Kidney glomerular epithelial cell (primary cell): ENCODE data around the gene CRTAP.
"Not testable (repeated sequence)": the region's sequence is repeated elsewhere in the genome, so short reads cannot be mapped to it uniquely, and the experiment has no call there.

ENCODE experiments used
- DNase-seq: peaks from one replicate; lab custom pipeline; 2025; lab: John Stamatoyannopoulos, UW

CRTAP gene

GRCh38 chr3:33099701-33100100, 14.1 kb upstream of the CRTAP start:
- no peak for DNase-seq

- no peak for DNase-seq
Measured at GRCh38 chr3:33100229-33100628, 13.6 kb upstream of the CRTAP start.

- no peak for DNase-seq
Measured at GRCh38 chr3:33103034-33103433, 10.8 kb upstream of the CRTAP start.

DNA sequence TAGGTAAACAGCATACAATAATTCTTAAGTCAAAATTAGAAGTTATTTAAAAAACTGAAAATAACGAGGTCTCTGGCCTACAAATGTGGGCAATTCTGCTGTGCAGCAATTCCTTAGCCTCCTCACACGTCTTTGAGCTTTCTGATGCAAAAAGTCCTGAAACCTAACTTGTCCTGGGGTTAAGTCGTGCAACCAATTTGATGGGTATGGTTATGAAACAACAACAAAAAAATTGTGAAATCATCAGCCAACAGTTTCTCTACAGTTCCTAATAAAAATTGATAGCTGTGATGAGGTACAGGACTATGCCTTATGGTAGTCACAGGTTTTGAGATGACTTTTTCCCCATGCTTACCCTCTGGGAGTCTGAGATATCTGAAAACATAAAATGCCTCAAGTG, 10.3 kb upstream of the CRTAP start:
- DNase-seq, result no peak

DNA sequence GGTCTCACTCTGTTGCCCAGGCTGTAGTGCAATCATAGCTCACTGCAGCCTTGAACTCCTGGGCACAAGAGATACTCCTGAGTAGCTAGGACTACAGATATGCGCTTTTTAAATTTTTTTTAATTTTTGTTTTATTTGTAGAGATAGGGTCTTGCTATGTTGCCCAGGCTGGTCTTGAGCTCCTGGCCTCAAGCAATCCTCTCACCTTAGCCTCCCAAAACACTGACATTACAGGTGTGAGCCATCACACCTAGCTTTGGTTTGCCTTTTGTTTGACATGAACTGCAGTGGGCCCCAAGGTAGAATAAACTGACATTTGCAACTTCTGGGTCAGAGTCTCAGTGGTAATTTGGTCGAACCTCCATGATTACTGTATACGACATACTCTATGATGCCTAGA, 9.0 kb upstream of the CRTAP start:
- no peak for DNase-seq

DNA sequence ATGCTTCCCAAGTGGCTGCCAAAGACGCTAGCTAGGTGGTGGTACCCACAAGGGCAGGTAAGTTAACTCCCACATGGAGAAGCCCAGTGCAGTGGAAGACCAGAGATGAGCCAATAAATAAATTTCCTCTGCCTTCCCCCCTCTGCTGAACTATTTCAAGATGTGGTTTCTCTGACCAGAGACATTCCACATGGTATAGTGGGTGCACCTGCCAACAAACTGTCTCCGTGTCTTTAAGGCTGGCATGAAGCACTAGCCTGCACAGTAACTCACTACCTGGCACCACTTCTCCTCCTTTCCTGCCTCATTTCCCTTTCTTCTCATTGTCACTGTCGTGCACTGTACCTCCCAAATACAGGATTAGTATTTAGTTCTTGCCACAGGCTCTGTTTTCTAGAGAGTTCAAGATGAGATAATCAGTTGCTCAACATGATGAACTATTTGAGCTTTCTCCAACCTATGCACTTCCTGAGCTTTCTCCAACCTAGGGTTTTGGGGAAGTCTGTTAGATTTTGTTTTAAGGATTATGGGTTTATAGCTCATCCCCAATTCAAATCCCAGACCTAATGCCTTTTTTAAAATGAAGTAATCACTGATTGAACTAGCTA, 8.4 kb upstream of the CRTAP start:
- DNase-seq, result no peak

- not testable (repeated sequence) for DNase-seq
Measured at GRCh38 chr3:33106854-33107253, 7.0 kb upstream of the CRTAP start.

- DNase-seq, result no peak
Measured at GRCh38 chr3:33111581-33111980, 2.2 kb upstream of the CRTAP start.

DNA sequence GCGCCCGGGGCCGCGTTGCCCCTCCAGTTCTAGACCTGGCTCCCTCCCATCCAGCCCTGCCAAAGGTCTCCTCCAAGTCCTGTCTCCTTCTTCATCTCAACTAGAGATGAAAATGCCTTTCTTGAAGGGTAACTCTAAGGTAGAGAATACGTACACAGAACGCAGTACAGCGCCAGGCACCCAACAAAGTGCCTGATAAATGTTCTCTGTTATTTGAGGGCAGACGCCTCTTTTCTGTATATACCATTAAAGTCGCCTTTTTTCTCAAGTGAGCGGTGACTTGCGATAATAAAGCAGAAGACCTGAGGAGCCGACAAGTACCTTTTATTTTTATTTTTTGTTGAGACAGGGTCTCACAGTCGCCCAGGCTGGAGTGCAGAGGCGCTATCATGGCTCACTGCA, 809 bp downstream of the CRTAP start:
- no peak for DNase-seq

DNA sequence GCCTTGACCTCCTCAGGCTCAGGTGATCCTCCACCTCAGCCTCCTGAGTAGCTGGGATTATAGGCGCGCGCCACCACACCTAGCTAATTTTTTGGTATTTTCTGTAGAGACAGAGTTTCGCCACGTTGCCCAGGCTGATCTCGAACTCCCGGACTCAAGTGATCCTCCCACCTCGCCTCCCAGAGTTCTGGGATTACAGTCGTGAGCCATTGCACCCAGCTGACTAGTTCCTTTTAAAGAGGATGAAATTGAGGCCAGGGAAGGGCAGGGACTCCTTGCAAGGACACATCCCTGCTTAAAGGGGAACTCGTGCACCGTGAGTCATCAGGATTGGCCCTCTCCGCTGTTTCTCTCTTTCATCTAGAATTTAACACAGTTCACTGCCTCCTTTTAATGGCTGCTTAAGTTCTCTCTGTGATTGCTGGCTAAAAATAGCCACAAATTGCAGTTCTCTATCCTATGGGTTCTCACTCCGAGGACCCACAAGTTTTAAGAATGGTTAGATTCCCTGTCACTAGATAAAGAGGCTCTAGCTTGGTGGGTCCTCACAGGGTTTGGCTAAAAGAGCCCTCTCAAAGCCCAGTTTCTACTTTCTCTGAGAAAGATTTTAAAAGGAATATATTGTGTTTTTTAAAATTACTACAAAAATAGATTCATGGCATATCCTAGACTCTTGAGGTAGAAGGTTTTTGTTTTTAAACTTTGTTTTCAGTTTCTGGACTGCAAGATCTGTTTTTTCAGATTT, 1.4 kb downstream of the CRTAP start:
- DNase-seq, result peak; percentile 82

DNA sequence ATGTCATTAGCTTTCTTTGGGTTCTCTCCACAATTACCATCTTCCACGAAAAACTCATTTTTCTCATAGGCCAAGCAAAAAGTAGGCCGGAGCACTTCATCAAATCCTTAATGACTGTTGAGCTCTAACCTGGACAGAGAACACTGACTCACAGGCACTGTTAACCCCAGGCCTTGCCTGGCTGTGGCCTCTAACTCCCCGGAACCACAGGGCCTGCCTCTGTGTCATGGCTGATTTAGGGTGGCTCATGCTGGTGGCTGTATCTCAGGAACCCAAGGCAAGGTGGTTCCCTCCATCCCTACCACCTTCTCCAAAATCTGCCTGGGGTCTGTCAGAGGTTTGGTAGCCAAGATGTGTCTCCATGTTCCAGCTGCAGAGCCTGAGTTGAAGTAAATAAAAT, 3.6 kb downstream of the CRTAP start:
- no peak for DNase-seq

DNA sequence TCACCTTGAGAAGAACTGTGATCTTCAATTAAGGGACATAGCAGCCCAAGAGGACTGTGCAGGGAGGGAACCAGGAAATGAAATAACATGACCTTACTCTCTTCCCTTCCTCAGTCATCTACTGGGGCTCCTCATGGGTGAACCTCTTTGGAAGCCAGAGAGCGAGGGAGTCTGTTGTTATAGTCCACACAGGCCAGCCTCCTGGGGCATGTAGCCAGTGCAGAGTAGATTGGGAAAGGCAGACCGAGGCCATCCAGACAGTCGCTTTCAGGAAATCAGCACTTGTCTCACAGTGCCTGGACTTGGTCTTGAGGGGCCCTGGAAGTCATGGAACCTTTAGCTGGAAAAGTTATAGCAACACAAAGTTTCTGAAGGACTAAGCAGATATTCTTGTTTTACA, 6.1 kb downstream of the CRTAP start:
- DNase-seq, result no peak

GRCh38 chr3:33122991-33123390, 9.2 kb downstream of the CRTAP start:
- no peak for DNase-seq

- DNase-seq, result no peak
Measured at GRCh38 chr3:33124638-33125037, 10.8 kb downstream of the CRTAP start.

DNA sequence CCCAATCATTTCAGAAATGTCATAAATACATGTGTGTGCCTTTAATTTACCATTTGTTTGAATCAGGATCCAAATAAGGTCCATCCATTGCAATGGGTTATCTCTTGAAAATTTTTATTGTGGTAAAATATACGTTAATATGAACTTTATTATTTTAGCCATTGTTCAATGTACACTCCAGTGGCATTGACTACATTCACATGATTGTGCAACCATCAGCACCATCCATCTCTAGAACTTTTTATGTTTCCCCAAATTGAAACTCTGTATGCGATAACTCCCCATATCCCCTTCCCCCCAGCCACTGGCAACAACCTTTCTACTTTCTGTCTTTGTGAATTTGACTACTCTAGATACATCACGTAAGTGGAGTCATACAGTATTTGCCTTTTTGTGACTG, 12.0 kb downstream of the CRTAP start:
- no peak for DNase-seq

- DNase-seq, result no peak
Measured at GRCh38 chr3:33128706-33129105, 14.9 kb downstream of the CRTAP start.

DNA sequence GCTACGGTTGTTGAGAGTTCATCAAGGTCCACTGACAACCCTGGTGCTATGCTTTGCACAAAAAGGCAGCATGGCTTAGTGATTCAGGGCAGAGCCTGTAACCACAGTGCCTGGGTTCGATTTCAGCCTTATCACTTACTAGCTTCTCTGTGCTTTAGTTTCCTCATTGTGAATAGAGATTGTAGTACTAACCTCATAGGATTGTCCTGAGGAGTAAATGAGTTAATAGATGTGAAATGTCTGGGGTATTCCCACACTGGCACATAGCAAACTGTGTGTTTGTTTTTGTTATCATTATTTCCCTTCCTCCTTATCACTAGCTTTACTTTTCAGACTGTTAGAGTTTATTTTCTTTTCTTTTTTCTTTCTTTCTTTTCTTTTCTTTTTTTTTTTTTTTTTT, 16.3 kb downstream of the CRTAP start:
- DNase-seq, result no peak

GRCh38 chr3:33131331-33132018, 17.7 kb downstream of the CRTAP start:
- peak; percentile 74 for DNase-seq

DNA sequence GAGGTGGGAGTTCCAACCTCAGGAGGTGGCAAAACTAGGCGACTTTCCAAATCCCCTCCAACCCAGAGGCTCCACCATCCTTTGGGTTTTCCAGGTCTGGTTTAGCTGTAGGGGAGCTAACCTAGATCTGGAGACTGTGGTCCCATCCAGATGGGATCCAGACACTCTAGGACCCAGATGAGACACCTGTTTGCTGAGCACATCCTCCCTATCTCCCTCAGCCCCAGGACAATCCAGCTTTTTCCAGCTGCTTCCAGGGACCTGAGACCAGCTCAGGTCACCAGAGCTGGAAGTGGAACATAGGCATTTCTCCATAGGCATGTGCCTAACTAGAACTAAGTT, 18.2 kb downstream of the CRTAP start:
- no peak for DNase-seq

GRCh38 chr3:33134026-33134625, 20.3 kb downstream of the CRTAP start:
- peak; percentile 16 for DNase-seq

DNA sequence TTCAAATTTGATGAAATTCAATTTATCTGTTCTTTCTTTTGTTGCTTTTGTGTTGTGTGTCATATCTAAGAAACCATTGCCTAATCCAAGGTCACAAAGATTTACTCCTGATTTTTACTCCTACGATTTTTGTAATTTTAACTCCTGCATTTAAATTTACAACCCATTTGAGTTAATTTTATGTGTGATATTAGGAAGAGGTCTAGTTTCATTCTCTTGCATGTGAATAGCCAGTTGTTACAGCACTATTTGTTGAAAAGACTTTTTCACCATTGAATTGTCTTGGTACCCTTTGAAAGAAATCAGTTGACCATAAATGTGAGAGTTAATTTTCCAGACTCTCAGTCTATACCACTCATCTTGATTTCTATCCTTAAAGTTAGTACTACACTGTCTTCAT, 23.9 kb downstream of the CRTAP start:
- no peak for DNase-seq

GRCh38 chr3:33139006-33139623, 25.3 kb downstream of the CRTAP start:
- DNase-seq, result not testable (repeated sequence)

DNA sequence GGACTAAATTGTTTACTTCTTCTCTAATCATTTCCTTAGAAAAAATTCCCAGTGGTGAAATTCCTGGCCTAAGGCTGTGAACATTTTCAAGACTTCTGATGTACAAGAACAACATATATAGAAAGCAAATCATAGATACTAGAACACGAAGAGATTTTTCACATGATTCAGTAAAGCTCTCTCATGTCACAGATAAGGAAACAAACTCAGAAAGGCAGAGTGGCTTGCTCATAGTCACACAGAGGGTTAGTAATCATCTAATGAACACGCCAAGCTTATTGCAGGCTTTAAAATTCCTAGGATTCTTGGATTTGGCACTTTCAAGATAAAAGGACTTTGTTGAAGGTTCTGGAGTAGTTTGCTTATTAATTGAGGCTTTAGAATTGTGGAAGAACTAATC, 26.2 kb downstream of the CRTAP start:
- DNase-seq, result no peak
